IMR-90 (cell line): ENCODE measurements around the gene C14orf93. TPM values are rescaled to one million over a fixed set of nuclear protein-coding genes. Genes with fewer than 3 reads are reported as not detected.

Experiments used
- ATAC-seq: fragments of 200-7000 bp; cut with Tn5 transposase; 2 replicates; pipeline ENCODE4 v1.9.1; 2020; ENCODE audit warnings: low read depth, mild to moderate bottlenecking, moderate library complexity
- BruUV-seq: library from RNA; stranded (reverse); fragments of 400-500 nt; replicated peaks from 2 replicates; lab custom pipeline; 2021; lab: Mats Ljungman, UMichigan
- CTCF ChIA-PET: fragments of 300-600 bp; formaldehyde crosslinking; extraction: SDS; loops from one replicate; lab custom pipeline; 2021; ENCODE audit warnings: antibody characterized with exemption; lab: Yijun Ruan, JAX
- POLR2A ChIA-PET: fragments of 300-600 bp; sonication (Branson Sonifier 250); formaldehyde crosslinking; loops from one replicate; lab custom pipeline; 2022; ENCODE audit warnings: antibody characterized with exemption; ENCODE audit not compliant: unreplicated experiment; lab: Charles Lee
- DNase-seq: peaks from one replicate; pipeline ENCODE4 v3.0.0; 2013
- H2AFZ ChIP-seq: replicated peaks from 2 replicates; pipeline ENCODE3; 2013; ENCODE audit warnings: low read length, mild to moderate bottlenecking; ENCODE audit not compliant: poor library complexity
- H2AK5ac ChIP-seq: 2 replicates; pipeline ENCODE4 v1.6.1; 2013; ENCODE audit warnings: low read depth, low read length, inconsistent platforms
- H2AK9ac ChIP-seq: replicated peaks from 2 replicates; pipeline ENCODE3; 2013; ENCODE audit warnings: mild to moderate bottlenecking, low read depth, low read length, moderate library complexity; ENCODE audit not compliant: poor library complexity
- H2BK120ac ChIP-seq: 2 replicates; pipeline ENCODE4 v1.6.1; 2013; ENCODE audit warnings: low read depth, low read length, inconsistent platforms
- H2BK15ac ChIP-seq: 3 replicates; pipeline ENCODE4 v1.6.1; 2013; ENCODE audit warnings: low read depth, low read length, inconsistent platforms
- H2BK20ac ChIP-seq: 2 replicates; pipeline ENCODE4 v1.6.1; 2013; ENCODE audit warnings: low read depth, mild to moderate bottlenecking, inconsistent platforms, low read length, moderate library complexity
- H2BK5ac ChIP-seq: 2 replicates; pipeline ENCODE4 v1.6.1; 2013; ENCODE audit warnings: mild to moderate bottlenecking, low read depth, low read length, inconsistent platforms; ENCODE audit not compliant: poor library complexity, severe bottlenecking
- H3K14ac ChIP-seq: replicated peaks from 2 replicates; pipeline ENCODE4 v1.6.1; 2013; ENCODE audit warnings: low read depth, low read length, inconsistent platforms
- H3K18ac ChIP-seq: 2 replicates; pipeline ENCODE4 v1.6.1; 2013; ENCODE audit warnings: low read depth, low read length, control low read depth
- H3K23ac ChIP-seq: 2 replicates; pipeline ENCODE4 v1.6.1; 2013; ENCODE audit warnings: low read depth, low read length, inconsistent platforms
- H3K27ac ChIP-seq: 2 replicates; pipeline ENCODE4 v1.5.1; 2013; ENCODE audit warnings: mild to moderate bottlenecking, control low read depth, low read length; ENCODE audit not compliant: insufficient read depth
- H3K27me3 ChIP-seq: 2 replicates; pipeline ENCODE4 v1.6.1; 2013; ENCODE audit warnings: low read length; ENCODE audit not compliant: control insufficient read depth, insufficient read depth
- H3K36me3 ChIP-seq: 2 replicates; pipeline ENCODE4 v1.6.1; 2013; ENCODE audit warnings: low read length, mixed read lengths; ENCODE audit not compliant: control insufficient read depth, insufficient read depth
- H3K4ac ChIP-seq: 2 replicates; pipeline ENCODE4 v1.6.1; 2013; ENCODE audit warnings: low read depth, low read length, inconsistent platforms
- H3K4me1 ChIP-seq: 2 replicates; pipeline ENCODE4 v1.6.1; 2013; ENCODE audit warnings: low read length, mixed read lengths; ENCODE audit not compliant: control insufficient read depth, insufficient read depth
- H3K4me2 ChIP-seq: 2 replicates; pipeline ENCODE4 v1.6.1; 2013; ENCODE audit warnings: low read depth, mild to moderate bottlenecking, control low read depth, low read length, moderate library complexity
- H3K4me3 ChIP-seq: 2 replicates; pipeline ENCODE4 v1.5.1; 2013; ENCODE audit warnings: low read depth, mild to moderate bottlenecking, control low read depth, low read length, moderate library complexity; ENCODE audit not compliant: insufficient read depth
- H3K56ac ChIP-seq: 2 replicates; pipeline ENCODE4 v1.6.1; 2013; ENCODE audit warnings: low read length, inconsistent platforms; ENCODE audit not compliant: insufficient read depth; ENCODE audit errors: extremely low read depth
- H3K79me1 ChIP-seq, 2 experiments: 2 replicates each; pipeline ENCODE4 v1.6.1; 2013; ENCODE audit warnings: low read length in 2 of 2, inconsistent platforms in 1 of 2, low read depth in 1 of 2
- H3K9ac ChIP-seq: 2 replicates; pipeline ENCODE4 v1.6.1; 2013; ENCODE audit warnings: low read depth, low read length, control low read depth
- H3K9me1 ChIP-seq: 2 replicates; pipeline ENCODE4 v1.6.1; 2013; ENCODE audit warnings: low read length, inconsistent platforms; ENCODE audit not compliant: insufficient read depth
- H3K9me3 ChIP-seq: 2 replicates; pipeline ENCODE4 v1.6.1; 2013; ENCODE audit warnings: low read length; ENCODE audit not compliant: control insufficient read depth, insufficient read depth
- H4K20me1 ChIP-seq: 2 replicates; pipeline ENCODE4 v1.6.1; 2013; ENCODE audit warnings: low read length, inconsistent platforms; ENCODE audit not compliant: insufficient read depth
- H4K5ac ChIP-seq: 2 replicates; pipeline ENCODE4 v1.6.1; 2013; ENCODE audit warnings: mild to moderate bottlenecking, low read depth, low read length, control low read depth
- H4K8ac ChIP-seq, 2 experiments: 2 replicates each; pipeline ENCODE4 v1.6.1; 2013; ENCODE audit warnings: low read depth in 2 of 2, low read length in 2 of 2, control low read depth in 1 of 2, inconsistent platforms in 1 of 2
- H4K91ac ChIP-seq: 2 replicates; pipeline ENCODE4 v1.6.1; 2013; ENCODE audit warnings: low read depth, low read length, inconsistent platforms; ENCODE audit not compliant: insufficient read depth
- BHLHE40 ChIP-seq: fragments of 150-350 bp; IDR thresholded peaks from 2 replicates; pipeline ENCODE4 v1.6.1; 2016; ENCODE audit warnings: mild to moderate bottlenecking, low read depth, low read length
- CEBPB ChIP-seq: IDR thresholded peaks from 2 replicates; pipeline ENCODE4 v1.6.1; 2012; ENCODE audit warnings: low read depth, low read length, improper control_type of control experiment
- CHD1 ChIP-seq: IDR thresholded peaks from 2 replicates; pipeline ENCODE4 v1.6.1; 2012; ENCODE audit warnings: low read depth, low read length, improper control_type of control experiment
- FOS ChIP-seq: fragments of 150-350 bp; IDR thresholded peaks from 2 replicates; pipeline ENCODE4 v1.6.1; 2016; ENCODE audit warnings: low read depth, low read length
- MAFK ChIP-seq: IDR thresholded peaks from 2 replicates; pipeline ENCODE4 v1.6.1; 2012; ENCODE audit warnings: low read depth, low read length, improper control_type of control experiment
- MAZ ChIP-seq: IDR thresholded peaks from 2 replicates; pipeline ENCODE4 v1.6.1; 2012; ENCODE audit warnings: low read depth, mild to moderate bottlenecking, low read length, improper control_type of control experiment, moderate library complexity, borderline replicate concordance
- MXI1 ChIP-seq: IDR thresholded peaks from 2 replicates; pipeline ENCODE4 v1.6.1; 2012; ENCODE audit warnings: low read depth, mild to moderate bottlenecking, low read length, moderate library complexity, borderline replicate concordance
- NFE2L2 ChIP-seq: fragments of 150-350 bp; IDR thresholded peaks from 2 replicates; pipeline ENCODE4 v1.6.1; 2016; ENCODE audit warnings: low read depth, mild to moderate bottlenecking, low read length
- POLR2A ChIP-seq: IDR thresholded peaks from 2 replicates; pipeline ENCODE4 v1.6.1; 2012; ENCODE audit warnings: mild to moderate bottlenecking, low read depth, low read length
- RAD21 ChIP-seq: IDR thresholded peaks from 2 replicates; pipeline ENCODE4 v1.6.1; 2012; ENCODE audit warnings: low read length, improper control_type of control experiment
- RCOR1 ChIP-seq: IDR thresholded peaks from 2 replicates; pipeline ENCODE4 v1.6.1; 2012; ENCODE audit warnings: mild to moderate bottlenecking, low read length, improper control_type of control experiment; ENCODE audit not compliant: insufficient replicate concordance
- RFX5 ChIP-seq: IDR thresholded peaks from 2 replicates; pipeline ENCODE4 v1.8.0; 2012; ENCODE audit warnings: low read depth, mild to moderate bottlenecking, low read length, moderate library complexity
- SMC3 ChIP-seq: fragments of 150-350 bp; IDR thresholded peaks from 2 replicates; pipeline ENCODE4 v1.6.1; 2016; ENCODE audit warnings: low read depth, mild to moderate bottlenecking, antibody characterized with exemption, low read length, moderate library complexity
- USF2 ChIP-seq: fragments of 150-350 bp; IDR thresholded peaks from 2 replicates; pipeline ENCODE4 v1.6.1; 2017; ENCODE audit warnings: mild to moderate bottlenecking, antibody characterized with exemption, low read length, low read depth
- WGBS, 2 experiments: methylation state at CpG; one replicate each; pipeline versions ENCODE4 v1.1.5 to v1.1.7; 2013; ENCODE audit warnings: missing lambda C conversion rate in 2 of 2; ENCODE audit not compliant: insufficient read length in 1 of 2; ENCODE audit errors: extremely low coverage in 2 of 2; 5-methylcytosine and 5-hydroxymethylcytosine counted together
- dilution Hi-C: fragments of 300-500 bp; cut with HindIII; formaldehyde crosslinking; loops from one replicate; pipeline ENCODE4 v1.14.3; 2018; ENCODE audit warnings: low sequenced_read_pairs; ENCODE audit not compliant: unreplicated experiment
- in situ Hi-C: fragments of 300-500 bp; cut with MboI; formaldehyde crosslinking; loops from 3 replicates; pipeline ENCODE4 v1.14.3; 2019; ENCODE audit warnings: low sequenced_read_pairs, inconsistent platforms, mixed read lengths
- intact Hi-C: fragments of 100-400 bp; cut with micrococcal nuclease; formaldehyde crosslinking; loops from 2 replicates; pipeline ENCODE4 v1.10.0; 2022
- polyA plus RNA-seq, 3 experiments: library from polyadenylated mRNA; depleted of rRNA; stranded (reverse); fragments of >200 nt; gene quantifications; 2 replicates each; pipeline ENCODE4 v1.2.3, GENCODE V29; 2012; ENCODE audit warnings: low replicate concordance in 1 of 3
- total RNA-seq: library from RNA; depleted of rRNA; stranded (reverse); fragments of >200 nt; gene quantifications from 2 replicates; pipeline ENCODE4 v1.2.3, GENCODE V29; 2012
- TF ChIP-seq, protein P1 (sequence below): fragments of 150-350 bp; IDR thresholded peaks from 2 replicates; pipeline ENCODE4 v1.6.1; 2016; ENCODE audit warnings: low read depth, mild to moderate bottlenecking, low read length, moderate library complexity, borderline replicate concordance

C14orf93 gene
- total and polyA plus RNA-seq, 2 of the 4 experiments (the other 2 are of a cell fraction), result 5.4 to 5.7 TPM

DNA sequence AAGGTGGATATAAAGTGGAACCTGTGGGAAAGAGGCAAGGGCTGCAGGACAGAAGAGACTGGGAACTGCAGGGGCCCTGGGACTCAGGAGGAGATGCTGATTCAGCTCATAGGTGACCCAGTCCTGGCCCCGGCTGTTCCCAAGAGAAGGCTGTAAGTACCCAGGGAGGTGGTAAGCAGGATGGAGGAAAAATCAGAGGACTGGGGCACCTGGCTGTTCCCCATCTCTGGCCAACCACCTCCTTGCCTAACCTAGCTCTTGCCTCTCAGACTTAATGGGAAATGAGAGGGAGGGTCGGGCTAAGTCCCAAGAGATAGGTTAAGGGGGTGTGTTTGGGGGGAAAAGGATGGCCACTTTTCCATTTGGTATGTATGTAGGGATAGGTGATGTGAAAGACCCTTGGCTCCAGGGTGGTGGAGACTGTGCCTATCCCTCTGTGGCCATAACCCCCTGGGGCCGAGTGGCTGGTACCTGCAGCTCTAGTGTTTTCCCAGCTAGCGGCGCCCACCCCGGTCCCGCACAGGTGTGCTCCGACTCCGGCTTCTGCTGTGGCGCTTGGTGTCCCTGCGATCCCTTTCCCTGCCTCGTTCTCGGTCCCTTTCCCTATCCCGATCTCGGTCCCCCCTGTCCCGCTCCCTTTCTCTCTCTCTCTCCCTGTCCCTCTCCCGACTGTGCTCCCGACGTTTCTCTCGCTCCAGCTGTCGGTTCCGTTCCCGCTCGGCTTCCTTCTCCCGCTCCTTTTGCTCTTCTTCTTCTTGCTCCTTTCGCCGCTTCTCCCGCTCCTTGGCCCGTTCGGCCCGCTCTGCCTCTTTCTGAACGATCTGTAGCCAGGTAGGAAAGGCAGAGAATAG lies 48.9 kb upstream of the C14orf93 start:
- intact Hi-C loops (loop anchor here (1.0 kb wide), 2 partner anchors 65 to 73 kb away; no protein-coding TSS in a partner anchor), dilution Hi-C loops (no loop called here), in situ Hi-C loops (no loop called here)
- TSS peak; percentile 98 for BruUV-seq
- Histone ChIP-seq H2AFZ (no peak overlapping the region), H2BK5ac (no peak overlapping the region), H3K9me3 (no peaks in the 10 kb centered on the region), H3K4me3 (no peak overlapping the region), H2BK120ac (no peak overlapping the region), H2BK15ac (no peak overlapping the region), H3K4me1 (peaks cover 19% of the 10 kb centered on the region), H4K5ac (no peak overlapping the region), H4K8ac (no peak overlapping the region), H2AK9ac (no peak overlapping the region), H3K9ac (no peak overlapping the region), H3K23ac (no peak overlapping the region), H3K4me2 (no peak overlapping the region), H3K36me3 (peaks cover 47% of the 10 kb centered on the region), H3K9me1 (peaks cover 5% of the 10 kb centered on the region; the same call in 1 of the 2 replicates), H3K56ac (no peak overlapping the region), H4K91ac (no peak overlapping the region), H3K18ac (no peak overlapping the region), H3K4ac (no peak overlapping the region), H3K14ac (no peak overlapping the region), H2AK5ac (no peak overlapping the region), H3K27me3 (no peaks in the 10 kb centered on the region), H4K20me1 (peaks cover 21% of the 10 kb centered on the region), H3K27ac (no peak overlapping the region), H3K79me1 (peaks cover 5 to 53% of the 10 kb centered on the region in 2 experiments), H2BK20ac (no peak overlapping the region)
- WGBS, 2 experiments, result 90% methylated on average over 13 of the region's 32 CpGs; no CpG with 5 or more reads in 1 of the 2 experiments
- ChIA-PET POLR2A (interaction anchor here (0.7 to 0.8 kb wide), 2 partner anchors 12 to 81 kb away, joined by 3 read pairs; no protein-coding TSS in a partner anchor), CTCF (interaction anchor here (1.0 to 2.2 kb wide), 10 partner anchors 10 to 83 kb away, joined by 3 to 17 read pairs (median 8); partner anchors contain the start of genes ACIN1 and C14orf119)
- ATAC-seq, result no peak
- no peak for DNase-seq
- TF ChIP-seq, protein P1, sequence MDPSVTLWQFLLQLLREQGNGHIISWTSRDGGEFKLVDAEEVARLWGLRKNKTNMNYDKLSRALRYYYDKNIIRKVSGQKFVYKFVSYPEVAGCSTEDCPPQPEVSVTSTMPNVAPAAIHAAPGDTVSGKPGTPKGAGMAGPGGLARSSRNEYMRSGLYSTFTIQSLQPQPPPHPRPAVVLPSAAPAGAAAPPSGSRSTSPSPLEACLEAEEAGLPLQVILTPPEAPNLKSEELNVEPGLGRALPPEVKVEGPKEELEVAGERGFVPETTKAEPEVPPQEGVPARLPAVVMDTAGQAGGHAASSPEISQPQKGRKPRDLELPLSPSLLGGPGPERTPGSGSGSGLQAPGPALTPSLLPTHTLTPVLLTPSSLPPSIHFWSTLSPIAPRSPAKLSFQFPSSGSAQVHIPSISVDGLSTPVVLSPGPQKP, result no peak
- TF ChIP-seq BHLHE40, result no peak
- TF ChIP-seq FOS, result no peak
- no peak for TF ChIP-seq CHD1
- TF ChIP-seq NFE2L2, result no peak
- TF ChIP-seq RCOR1, result no peak
- no peak for TF ChIP-seq CEBPB
- TF ChIP-seq POLR2A, result no peak
- TF ChIP-seq RAD21, result no peak
- no peak for TF ChIP-seq USF2
- TF ChIP-seq SMC3, result no peak
- TF ChIP-seq MAZ, result no peak
- no peak for TF ChIP-seq MXI1
- TF ChIP-seq RFX5, result no peak
- TF ChIP-seq MAFK, result no peak
